ENCODE data around the gene RGS6.

RGS6 gene

GRCh38 chr14:72613975-72614319 is 681.7 kb downstream of the RGS6 start:
- no peak for DNase-seq

DNA sequence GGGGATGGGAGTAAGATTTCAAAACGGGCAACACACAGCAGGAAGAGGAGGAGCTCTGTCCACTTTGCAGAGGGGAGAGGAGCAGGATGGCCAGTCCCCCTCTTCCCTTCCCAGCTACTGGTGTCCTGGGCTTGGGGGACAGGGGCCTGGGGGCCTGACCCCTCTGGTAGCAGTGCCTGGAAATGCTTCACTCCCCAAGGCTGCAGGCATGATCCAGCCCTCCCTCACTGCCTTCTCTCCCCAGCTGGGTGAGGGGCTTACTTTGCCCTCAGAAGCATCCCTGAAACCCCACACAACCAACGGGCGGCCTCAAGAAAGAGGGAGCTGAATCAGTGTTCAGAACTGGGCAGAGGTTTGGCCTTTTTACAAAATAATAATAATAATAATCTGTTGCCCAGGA is 682.1 kb downstream of the RGS6 start:
- no peak for DNase-seq

- DNase-seq: no peak
Measured at GRCh38 chr14:72614891-72615415, 682.7 kb downstream of the RGS6 start.

GRCh38 chr14:72615451-72616121 is 683.4 kb downstream of the RGS6 start:
- no peak for DNase-seq

Data from NCI-H2171 treated with DMSO at 0.1 percent for 48 hours (cell line).